Inferior parietal cortex (tissue), 1 donor: Measurements from ENCODE around the gene CXCR4.
"Not testable (repeated sequence)": the region's sequence is repeated elsewhere in the genome, so short reads cannot be mapped to it uniquely, and the experiment has no call there.

Source experiments
- DNase-seq: peaks from one replicate; pipeline ENCODE4 v3.0.0-alpha.2; 2016; ENCODE audit errors: extremely low spot score

Gene CXCR4

DNA sequence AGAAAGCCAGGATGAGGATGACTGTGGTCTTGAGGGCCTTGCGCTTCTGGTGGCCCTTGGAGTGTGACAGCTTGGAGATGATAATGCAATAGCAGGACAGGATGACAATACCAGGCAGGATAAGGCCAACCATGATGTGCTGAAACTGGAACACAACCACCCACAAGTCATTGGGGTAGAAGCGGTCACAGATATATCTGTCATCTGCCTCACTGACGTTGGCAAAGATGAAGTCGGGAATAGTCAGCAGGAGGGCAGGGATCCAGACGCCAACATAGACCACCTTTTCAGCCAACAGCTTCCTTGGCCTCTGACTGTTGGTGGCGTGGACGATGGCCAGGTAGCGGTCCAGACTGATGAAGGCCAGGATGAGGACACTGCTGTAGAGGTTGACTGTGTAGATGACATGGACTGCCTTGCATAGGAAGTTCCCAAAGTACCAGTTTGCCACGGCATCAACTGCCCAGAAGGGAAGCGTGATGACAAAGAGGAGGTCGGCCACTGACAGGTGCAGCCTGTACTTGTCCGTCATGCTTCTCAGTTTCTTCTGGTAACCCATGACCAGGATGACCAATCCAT is 2.7 kb downstream of the CXCR4 start:
- no peak for DNase-seq

DNA sequence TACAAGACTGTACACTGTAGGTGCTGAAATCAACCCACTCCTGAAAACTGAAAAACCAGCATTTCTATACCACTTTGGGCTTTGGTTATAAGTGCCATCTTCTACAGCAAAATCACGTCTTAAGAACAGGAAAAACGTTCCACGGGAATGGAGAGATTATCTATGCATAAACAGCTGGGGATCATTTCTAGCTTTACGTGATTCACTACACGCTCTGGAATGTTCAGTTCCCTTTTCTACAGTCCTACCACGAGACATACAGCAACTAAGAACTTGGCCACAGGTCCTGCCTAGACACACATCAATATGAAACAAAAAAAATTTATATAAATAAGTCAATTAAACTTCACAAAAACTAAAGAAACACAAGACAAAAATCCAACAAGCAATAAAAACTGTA is 3.6 kb downstream of the CXCR4 start:
- no peak for DNase-seq

DNA sequence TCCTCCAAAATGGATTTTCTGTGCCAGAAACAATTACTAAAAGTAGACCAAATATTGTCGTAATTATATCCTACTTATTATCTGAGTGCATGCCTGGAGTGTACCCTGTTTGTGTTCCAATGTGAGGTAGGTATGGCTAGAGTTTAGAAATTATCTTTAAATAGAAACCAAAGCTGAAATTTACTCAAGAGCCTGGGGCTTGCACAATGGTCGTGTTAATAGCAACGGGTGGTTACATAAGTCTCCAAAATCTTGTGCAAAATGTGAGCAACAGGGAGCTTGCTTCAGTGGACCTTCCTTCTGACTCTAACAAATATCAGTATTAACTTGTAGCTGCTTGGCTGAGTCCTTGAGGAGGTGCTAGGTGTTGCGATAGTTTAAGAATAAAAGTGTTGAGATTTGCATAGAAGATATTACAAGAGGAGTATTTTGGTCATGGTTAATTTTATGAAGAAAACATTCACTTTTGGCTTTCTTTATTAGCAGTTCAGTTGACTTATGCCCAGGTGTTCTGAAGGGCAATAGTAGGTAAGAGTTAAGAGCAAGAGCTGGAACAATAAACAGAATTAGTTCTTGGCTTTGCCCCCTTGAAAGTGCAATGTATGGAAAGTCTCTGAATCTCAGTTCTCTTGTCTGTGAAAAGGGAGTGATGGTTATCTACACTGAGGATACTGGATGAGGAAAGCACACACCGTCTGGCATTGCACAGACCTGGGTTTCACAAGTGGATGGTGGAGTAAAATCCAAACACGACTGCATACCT is 4.6 kb downstream of the CXCR4 start:
- no peak for DNase-seq

DNA sequence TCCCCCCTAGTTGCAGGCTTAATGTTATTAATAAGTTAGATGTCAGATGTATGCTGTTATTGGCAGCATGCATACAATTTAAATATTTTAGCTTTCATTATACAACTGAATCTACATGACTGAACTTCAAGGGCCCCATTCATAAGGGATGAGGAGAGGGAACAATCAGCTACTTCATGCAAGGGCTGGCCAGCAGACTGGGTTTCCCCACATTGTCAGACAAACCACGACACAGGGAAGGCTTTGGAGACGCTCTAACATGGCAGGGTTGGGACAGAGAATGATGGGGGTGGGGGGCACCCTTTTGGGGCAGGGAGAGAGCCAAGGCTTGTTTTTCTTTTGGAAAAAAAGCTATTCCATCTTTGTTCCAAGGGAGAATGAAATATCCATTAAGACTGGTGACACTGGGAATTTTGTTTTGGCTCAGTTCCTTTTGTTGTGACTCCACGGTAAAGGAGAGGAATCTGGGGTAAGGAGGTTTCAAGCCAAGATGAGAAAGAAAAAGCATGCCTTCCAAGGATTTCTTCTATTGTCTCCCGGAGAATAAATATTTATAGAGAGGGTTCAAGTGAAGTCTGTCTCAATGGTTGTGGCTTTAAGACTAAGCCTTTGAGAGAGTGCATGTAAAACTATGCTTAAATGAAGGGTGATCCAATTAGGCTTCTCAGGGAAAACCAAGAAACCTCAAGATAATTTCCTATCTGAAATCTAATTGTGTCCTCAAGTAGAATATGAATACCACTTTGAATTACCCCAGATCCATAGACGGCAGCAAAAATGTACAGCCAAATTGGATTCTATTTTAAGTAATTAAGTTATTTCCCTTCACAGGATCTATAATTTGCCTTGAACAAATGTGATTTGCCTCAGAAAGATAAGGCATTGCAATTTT is 5.4 kb downstream of the CXCR4 start:
- DNase-seq: no peak

DNA sequence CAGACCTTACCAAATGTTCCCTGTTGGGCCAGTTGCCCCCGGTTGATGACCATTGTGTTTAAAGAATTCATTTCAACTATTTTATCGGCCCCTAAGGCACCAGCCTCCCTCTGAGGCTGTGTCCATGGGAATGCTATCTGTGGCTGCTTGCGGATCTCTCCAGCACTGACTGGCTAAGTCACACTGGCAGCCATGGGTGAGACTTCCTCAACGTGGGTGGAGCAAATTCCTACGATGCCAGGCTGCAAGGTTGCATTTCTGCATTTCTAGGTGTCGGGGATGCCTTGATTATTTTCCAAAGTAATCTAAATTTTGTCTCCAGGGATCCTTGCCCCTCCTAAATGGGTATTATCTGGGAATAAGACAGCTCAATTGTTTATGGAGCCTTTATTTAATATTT is 6.2 kb downstream of the CXCR4 start:
- no peak for DNase-seq

DNA sequence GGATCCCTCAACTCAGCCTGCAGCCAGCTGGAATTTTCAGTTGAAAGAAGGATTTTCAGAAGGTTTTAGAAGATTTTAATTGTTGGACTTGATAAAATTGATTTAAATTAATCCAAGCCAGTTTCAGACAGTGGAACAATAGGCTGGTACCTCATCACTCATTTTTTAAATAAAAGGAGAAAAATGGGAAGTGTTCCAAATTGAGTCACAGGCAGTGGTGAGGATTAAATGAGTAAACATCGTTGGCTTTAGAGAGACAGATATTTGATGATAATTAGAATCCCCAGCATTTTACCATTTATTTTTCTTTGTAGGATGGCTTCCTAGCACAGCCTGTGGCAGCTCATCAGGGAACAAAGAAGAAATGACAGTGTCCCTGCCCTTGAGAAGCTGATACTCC is 7.4 kb downstream of the CXCR4 start:
- DNase-seq: no peak

DNA sequence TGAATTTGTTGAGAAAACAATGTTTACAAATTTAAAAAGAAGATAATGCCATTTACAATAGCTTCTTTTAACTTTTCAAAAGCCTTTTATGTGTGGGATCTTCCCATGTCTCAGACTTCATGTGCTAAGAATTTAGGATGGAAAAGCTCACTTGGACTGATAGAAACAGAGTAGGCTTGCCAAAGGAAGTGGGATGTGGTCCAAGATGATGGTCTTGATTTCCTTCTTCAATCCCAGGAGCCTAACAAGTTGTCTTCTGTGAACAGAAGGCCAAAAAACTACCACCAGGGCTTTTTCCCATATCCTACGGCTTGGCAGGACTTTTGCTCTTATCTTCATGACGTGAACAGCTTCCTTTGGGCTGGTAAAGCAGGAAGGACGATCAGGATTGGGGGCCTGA is 9.5 kb downstream of the CXCR4 start:
- DNase-seq: no peak

DNA sequence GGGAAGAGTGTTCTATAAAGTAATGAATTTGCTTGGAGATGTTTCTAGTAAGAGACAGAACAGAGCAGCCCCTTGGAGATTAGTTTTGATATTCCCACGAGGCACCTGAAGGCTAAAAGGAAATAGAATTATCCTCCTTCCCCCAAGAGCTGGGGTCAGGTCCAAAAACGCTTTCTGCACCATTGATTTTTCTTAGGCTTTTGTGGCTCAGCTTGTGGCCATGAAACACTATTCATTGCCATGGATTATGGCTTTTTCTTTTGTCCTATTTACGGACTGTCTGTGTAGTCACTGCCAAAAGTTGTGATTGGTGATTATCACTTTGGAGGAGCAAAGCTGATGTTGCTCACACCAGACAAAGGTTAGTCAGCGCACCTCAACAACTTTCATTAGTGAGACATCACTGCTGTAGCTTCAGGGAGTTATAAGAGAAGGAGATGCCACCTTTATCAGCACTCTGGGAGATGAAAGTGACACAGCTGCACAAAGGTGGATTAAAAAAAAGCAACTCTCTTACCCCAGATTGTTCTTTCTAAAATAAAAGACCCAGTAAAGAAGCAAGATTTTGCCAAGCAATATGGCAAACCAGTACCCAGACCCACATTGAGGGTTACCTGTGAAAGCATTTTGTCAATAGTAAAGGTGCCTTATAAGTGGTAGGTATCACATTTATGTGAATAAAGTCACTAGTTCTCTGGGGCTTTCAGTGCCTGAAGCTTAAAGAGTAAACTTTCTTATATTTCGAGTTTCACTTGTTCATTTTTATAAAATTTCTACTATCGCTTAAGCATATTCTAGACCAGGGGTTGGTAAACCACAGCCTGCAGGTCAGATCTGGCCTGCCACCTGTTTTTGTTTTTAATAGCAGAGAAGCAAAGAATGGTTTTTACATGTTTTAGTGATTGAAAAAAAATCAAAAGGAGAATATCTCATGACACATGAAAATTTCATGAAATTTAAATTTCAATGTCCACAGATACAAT is 10.6 kb downstream of the CXCR4 start:
- no peak for DNase-seq

DNA sequence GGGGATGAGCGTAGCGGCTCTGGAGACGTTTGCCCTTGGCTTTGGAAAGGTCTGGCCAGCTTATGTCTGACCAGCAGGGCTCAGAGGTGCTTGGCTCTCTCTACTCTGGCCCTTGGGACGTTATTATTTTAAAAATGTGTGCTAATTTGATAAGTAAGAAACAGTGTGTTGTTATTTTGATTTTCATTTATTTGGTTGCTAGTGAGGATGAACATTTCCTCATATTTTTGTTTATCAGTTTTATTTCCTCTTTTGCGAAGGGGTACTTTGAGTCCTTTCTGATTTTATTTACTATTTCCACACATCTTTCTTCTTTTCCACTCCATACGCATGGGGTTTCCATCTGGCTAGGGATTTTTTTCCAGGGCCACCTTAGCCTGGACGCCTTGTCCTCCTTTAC is 11.4 kb downstream of the CXCR4 start:
- no peak for DNase-seq

DNA sequence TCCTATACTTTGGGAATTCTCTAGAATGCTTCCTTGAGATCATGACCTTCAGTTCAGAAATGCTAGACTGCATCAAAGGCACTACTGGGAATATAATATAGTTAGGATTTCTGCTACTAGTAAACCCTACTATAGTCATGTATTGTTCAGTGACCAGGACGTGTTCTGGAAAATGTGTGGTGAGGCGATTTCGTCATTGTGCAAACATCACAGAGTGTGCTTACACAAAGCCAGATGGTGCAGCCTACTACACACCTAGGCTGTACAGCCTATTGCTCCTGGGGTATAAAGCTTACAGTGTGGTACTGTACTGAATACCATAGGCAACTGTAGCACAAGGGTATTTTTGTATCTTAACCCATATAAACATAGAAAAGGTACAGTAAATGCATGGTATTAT is 13.0 kb downstream of the CXCR4 start:
- DNase-seq: no peak

DNA sequence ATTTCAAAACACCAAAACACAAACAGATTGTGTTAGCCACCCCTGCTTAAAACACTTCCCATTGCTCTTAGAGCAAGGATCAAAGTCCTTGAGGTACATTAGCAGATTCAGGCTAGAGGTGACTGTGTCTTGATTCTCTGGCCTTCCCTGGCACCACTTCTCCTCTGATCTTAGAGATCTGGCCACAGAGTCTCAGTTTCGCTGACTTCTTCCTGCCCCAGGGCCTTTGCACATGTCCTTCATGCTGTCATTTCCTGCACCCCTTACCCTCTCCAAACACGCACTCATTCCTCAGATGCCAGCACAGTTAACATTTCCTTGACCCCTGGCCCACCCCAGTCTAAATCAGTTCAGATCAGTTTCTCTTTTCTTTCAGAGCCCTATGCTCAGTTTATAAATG is 16.9 kb downstream of the CXCR4 start:
- DNase-seq: no peak

DNA sequence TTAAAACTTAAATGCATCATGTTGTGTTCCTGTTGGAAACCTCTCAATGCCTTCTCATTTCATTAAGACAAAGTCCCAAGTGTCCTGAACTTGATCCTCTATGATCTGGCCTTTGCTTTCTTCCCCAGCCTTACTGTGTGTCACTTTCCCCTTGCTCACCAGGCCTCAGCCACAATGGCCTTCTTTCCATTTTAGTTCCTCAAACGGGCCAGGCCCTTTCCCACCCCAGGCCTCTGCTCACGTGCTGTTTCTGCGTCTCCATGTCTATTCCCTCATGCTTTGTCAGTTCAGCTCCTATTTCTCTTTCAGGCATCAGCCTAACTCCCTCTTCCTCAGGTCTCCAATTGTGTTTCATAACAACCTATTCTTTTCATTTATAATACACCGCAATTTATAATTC is 19.5 kb downstream of the CXCR4 start:
- no peak for DNase-seq

DNA sequence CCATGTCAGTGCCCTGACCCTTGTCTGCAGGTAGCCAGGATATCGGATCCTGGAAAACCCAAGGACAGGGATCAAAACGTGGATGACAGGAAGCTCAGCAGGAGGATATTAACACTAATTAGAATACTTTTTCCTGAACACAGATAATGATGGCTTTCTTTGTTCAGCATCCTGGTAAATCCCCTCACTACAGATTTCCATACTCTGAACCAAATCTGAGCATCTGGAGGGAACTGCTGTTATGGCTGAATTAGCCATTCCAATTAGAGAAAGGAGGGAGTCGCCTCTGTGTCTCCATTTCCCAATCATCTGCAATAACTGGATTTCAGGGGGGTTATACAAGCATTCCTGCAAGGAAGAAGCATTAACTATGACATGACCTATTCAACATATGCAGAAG is 24.4 kb downstream of the CXCR4 start:
- no peak for DNase-seq

DNA sequence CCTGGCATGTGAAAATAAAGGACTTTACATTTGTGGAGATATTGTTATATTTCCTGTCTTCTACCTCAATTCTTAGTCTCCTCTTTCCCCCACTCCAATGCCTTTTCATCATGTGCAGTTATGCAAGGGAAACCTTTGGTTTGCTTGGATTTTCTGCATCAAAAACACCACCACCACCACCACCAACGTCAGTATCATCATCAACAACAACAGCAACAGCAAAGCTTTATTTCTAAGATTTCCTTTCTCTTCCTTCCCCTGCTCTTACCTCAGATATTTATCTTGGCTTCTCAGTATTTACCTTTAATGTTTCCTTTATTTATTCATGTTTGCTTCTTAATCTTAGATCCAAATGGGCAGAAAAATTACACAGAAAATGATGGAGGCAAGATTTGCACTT is 26.1 kb downstream of the CXCR4 start:
- no peak for DNase-seq

DNA sequence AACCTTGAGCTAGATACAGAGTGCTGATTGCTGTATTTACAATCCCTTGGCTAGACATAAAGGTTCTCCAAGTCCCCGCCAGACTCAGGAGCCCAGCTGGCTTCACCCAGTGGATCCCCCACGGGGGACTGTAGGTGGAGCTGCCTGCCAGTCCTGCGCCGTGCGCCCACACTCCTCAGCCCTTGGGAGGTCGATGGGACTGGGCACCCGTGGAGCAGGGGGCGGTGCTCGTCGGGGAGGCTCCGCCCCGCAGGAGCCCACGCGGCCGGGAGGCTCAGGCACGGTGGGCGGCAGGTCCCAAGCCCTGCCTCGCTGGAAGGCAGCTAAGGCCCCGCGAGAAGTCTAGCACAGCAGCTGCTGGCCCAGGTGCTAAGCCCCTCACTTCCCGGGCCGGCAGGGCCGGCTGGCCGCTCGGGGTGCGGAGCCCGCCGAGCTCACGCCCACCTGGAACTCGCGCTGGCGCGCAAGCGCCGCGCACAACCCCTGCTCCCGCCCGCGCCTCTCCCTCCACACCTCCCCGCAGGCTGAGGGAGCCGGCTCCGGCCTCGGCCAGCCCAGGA is 30.0 kb downstream of the CXCR4 start:
- DNase-seq: not testable (repeated sequence)

DNA sequence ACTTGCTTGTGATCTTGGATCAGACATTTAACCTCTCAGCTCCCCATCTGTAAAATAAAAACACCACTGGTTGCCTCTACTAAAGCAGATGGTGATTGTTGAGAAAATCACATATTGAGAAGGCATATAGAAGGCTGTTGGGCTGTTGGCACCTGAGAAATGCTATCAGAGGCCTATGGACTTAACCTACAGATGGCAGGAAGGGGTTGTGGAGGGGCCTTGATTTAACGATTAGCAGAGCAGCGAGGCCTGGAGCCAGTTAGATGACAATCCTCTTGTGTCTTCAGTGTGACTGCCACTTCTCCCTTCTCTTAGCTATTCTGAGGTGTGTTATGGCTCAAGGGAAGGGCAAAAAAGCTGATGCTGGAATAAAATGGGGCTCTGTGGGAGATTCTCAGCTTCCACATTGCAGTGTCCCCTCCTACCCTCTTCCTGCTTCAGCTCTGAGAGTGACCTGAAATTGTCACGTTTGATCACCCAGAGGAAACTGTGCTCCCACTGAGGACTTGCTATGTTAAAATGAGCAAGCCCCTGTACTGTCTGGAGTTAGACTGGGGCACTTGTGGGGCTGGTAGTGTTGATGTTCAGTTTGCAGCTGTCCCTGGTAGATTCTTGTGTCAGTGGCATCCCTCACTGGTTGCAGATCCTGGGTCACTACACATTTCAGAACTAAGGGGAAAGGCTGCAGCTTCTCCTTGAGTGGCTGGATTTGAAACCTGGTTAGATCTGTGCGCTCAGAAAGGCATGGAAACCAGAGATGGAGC is 31.5 kb downstream of the CXCR4 start:
- no peak for DNase-seq

DNA sequence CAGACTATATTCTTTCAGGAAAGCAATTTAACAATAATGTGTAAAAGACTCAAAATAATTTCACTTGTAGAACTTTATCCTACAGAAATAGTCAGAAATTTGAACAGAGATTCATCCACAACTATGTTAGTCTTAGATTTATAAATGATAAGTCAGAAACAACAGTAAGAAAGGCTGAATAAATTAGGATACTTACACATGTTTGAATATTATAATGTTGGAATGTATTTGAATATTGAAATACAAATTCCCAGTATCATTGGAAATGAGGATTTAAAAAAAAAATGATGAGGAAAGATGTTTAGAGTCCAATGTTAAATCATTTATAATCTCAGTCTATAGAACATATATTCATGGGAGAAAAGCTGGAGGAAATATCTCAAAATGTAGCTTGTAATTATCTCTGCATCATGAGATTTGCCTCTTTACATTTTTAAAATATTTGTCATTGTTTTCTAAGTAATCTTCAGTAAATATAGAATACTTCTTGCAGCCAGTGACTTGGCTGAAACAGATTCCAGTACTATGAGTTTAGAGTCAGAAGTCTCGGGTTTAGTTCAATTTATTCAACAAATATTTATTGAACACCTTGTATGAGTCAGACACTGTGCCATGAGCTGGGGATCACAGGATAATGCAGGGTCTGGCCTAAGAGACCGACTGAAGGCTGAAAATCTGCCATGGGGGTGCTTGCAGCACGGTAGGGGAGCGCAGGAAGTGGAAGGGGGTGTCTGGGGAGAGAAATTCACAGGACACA is 32.3 kb downstream of the CXCR4 start:
- DNase-seq: no peak

DNA sequence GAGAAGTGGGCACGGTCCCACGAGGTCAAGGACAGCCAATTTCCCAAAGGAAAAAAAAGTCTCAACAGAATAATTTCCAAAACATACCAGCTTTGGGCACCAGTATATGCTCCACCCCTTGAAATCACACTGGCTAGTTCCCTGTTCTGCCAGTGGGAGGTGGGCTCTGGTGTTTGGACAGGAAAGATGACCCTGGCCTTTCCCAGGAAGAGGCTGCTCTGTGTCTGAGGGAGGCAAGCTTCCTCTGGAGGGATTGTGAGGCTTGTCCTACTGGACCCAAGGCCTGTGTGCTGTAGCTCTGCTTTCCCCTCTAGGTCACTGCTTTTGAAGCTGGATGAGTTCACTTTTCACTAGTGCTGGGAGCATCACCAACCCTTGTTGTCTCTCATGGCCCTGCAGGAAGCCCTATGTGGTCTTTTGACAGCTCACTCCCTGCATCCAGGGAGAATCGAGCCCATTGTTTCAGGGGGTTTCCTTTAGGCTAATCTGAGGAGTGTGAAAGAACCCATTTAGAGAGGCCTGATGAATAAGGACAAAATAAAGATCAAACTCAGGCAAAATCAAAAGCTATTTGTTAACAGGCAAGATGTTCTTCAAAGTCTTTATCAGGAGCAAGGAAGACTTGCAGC is 36.3 kb downstream of the CXCR4 start:
- no peak for DNase-seq

DNA sequence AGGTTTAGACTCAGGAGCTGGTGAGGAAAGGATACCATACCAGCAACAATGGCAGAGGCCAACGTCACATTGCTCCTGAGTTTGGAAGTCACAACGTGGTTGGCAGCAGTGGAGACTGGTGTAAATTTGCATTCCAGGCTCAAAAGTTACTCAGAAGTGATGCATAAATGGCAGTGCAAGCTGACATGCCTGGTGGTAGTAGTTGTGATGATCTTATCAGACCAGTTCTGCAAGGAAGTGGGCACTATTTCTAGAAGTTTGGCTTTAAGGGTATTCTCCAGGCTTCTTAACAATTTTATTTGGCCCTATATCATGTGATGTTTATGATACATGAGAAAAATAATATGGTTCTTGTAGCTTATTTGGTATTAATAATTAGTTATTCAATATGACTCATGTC is 37.8 kb downstream of the CXCR4 start:
- DNase-seq: no peak
